GM23248 (cell line): Measurements from ENCODE around the gene C16orf92.

Experiments
- EZH2 ChIP-seq: fragments of 200-600 bp; sonication (generic); IDR thresholded peaks from 2 replicates; pipeline ENCODE4 v1.6.1; 2018; ENCODE audit warnings: antibody characterized with exemption, mild to moderate bottlenecking; ENCODE audit not compliant: insufficient read depth, poor library complexity, severe bottlenecking
- EZH2phosphoT487 ChIP-seq: fragments of 200-600 bp; sonication (generic); IDR thresholded peaks from 2 replicates; pipeline ENCODE4 v1.6.1; 2018; ENCODE audit warnings: antibody characterized with exemption, moderate library complexity, mild to moderate bottlenecking, low read depth; ENCODE audit not compliant: insufficient read depth

DNA sequence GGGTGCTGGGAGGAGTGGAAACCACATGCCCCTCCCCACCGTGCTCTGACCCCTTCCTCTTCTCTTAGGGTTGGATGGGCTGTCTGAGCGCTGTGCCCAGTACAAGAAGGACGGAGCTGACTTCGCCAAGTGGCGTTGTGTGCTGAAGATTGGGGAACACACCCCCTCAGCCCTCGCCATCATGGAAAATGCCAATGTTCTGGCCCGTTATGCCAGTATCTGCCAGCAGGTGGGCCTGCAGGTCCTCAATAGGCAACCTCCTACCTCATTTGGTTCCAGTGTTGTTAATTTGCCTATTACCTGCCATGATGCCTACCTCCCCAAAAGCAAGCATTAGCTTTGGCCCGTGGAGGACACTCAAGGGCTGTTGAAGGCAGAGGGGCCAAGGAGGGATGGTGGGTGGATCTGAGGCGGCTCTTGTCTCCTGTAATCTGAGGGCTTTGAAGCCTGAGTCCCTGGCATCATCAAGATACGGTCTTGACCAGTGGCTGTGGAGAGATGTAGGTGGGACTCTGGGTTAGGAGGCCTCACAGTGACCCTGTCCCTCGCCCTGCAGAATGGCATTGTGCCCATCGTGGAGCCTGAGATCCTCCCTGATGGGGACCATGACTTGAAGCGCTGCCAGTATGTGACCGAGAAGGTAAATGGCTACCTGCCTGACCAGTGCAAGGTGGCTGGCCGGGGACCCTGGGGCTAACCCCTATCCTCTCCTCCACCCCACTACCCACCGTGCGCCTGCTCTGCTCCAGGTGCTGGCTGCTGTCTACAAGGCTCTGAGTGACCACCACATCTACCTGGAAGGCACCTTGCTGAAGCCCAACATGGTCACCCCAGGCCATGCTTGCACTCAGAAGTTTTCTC lies 46.0 kb downstream of the C16orf92 start:
- TF ChIP-seq EZH2, result no peak
- TF ChIP-seq EZH2phosphoT487, result no peak
